Neutrophil (primary cell): ENCODE data around the gene HPDL.
"Not testable (repeated sequence)": the region's sequence is repeated elsewhere in the genome, so short reads cannot be mapped to it uniquely, and the experiment has no call there.

Experiments used
- H3K27ac ChIP-seq: fragments of 200-600 bp; sonication (generic); 2 replicates; pipeline ENCODE4 v1.5.1; 2016; ENCODE audit warnings: mild to moderate bottlenecking, moderate library complexity
- H3K27me3 ChIP-seq: fragments of 200-600 bp; sonication (generic); 2 replicates; pipeline ENCODE4 v1.6.0; 2016; ENCODE audit warnings: mild to moderate bottlenecking
- H3K36me3 ChIP-seq: fragments of 200-600 bp; sonication (generic); 2 replicates; pipeline ENCODE4 v1.5.1; 2017
- H3K4me1 ChIP-seq, 2 experiments: fragments of 200-600 bp in 1 of 2; sonication (generic) in 1 of 2; 1 replicate in 1 of 2; 2 replicates in 1 of 2; pipeline versions ENCODE4 v1.5.1 to v1.6.1; 2013 to 2016; ENCODE audit warnings: low read depth in 1 of 2, low read length in 1 of 2, mild to moderate bottlenecking in 1 of 2, moderate library complexity in 1 of 2; ENCODE audit not compliant: control insufficient read depth in 1 of 2, insufficient read depth in 1 of 2
- H3K4me3 ChIP-seq, 2 experiments: fragments of 200-600 bp in 1 of 2; sonication (generic) in 1 of 2; 1 replicate in 1 of 2; 2 replicates in 1 of 2; pipeline ENCODE4 v1.5.1; 2013 to 2016; ENCODE audit warnings: low read depth in 1 of 2, low read length in 1 of 2, mild to moderate bottlenecking in 1 of 2, moderate library complexity in 1 of 2
- H3K9me3 ChIP-seq: fragments of 200-600 bp; sonication (generic); 2 replicates; pipeline ENCODE4 v1.5.1; 2016
- TF ChIP-seq, protein P1 (sequence below): fragments of 200-600 bp; sonication (generic); IDR thresholded peaks from 2 replicates; pipeline ENCODE4 v1.5.1; 2016; ENCODE audit warnings: antibody characterized with exemption

The HPDL gene

DNA sequence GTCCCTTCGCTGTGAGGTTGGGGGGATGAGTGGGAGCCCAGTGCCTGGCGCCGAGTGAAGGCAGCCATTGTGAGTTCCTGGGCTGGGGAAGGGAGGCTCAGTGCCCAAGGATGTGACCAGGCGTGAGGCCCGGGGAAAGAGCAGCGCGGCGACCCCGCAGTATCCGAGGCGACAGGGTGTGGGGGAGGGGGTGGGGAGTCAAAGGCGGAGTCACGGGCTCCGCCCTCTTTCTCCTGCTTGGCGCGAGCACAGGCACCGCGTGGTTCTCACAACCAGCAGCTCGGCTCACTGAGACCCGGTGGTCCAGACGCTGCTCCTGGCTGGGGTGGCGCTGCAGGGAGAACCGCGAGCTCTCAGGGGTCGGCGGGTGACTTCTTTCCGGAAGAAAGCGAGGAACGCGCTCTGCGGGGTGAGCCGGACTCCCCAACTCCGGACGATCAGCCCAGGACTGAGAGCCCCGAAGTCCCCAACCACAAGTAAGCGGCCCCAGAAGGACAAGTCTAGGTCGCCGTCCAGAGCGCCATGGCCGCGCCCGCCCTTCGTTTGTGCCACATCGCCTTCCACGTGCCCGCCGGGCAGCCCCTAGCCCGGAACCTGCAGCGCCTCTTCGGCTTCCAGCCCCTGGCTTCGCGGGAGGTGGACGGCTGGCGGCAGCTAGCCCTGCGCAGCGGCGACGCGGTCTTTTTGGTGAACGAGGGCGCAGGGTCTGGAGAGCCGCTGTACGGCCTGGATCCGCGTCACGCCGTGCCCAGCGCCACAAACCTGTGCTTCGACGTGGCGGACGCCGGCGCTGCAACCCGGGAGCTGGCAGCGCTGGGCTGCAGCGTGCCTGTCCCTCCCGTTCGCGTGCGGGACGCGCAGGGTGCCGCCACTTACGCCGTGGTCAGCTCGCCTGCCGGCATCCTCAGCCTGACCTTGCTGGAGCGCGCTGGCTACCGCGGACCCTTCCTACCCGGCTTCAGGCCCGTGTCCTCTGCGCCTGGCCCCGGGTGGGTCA, at the start of gene HPDL:
Gene HPDL, plus strand, starts transcription at position 269 of the 997 bp plus-strand sequence. Its CDS starts 254 bp downstream, at position 523.
- Histone ChIP-seq H3K4me1 (peaks cover 12 to 14% of the 10 kb centered on the region in 2 experiments), H3K27ac (no peak within 1 kb of the TSS), H3K9me3 (no peaks in the 10 kb centered on the region), H3K27me3 (peaks cover 29% of the 10 kb centered on the region), H3K4me3 (peak within 1 kb of the TSS; percentile 52 to 58), H3K36me3 (peaks cover 17% of the 10 kb centered on the region)
- TF ChIP-seq, protein P1, sequence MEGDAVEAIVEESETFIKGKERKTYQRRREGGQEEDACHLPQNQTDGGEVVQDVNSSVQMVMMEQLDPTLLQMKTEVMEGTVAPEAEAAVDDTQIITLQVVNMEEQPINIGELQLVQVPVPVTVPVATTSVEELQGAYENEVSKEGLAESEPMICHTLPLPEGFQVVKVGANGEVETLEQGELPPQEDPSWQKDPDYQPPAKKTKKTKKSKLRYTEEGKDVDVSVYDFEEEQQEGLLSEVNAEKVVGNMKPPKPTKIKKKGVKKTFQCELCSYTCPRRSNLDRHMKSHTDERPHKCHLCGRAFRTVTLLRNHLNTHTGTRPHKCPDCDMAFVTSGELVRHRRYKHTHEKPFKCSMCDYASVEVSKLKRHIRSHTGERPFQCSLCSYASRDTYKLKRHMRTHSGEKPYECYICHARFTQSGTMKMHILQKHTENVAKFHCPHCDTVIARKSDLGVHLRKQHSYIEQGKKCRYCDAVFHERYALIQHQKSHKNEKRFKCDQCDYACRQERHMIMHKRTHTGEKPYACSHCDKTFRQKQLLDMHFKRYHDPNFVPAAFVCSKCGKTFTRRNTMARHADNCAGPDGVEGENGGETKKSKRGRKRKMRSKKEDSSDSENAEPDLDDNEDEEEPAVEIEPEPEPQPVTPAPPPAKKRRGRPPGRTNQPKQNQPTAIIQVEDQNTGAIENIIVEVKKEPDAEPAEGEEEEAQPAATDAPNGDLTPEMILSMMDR, result no peak

DNA sequence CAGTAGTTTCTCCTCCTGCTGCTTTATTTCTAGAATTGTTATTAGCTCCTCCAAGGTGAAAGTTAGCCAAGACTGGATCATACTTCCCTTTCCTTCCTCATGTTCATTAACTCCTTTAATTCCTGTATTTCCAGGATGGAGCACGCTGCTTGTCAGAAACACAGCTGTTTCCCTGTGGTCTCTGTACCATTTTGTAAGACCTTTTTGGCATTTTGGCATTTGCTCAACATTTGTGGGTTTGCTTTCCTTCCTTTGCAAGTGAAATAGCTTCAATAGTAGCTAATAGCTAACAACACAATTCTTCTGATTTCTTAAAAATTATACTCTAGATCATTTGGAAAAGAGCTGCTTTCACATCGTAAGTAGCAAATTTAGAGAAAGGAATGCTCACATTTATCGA, 44.3 kb upstream of the HPDL start:
- TF ChIP-seq, protein P1, result no peak
- peaks cover 9% of the 10 kb centered on the region in 2 experiments for H3K4me1 ChIP-seq
- no peaks in the 10 kb centered on the region for H3K27me3 ChIP-seq
- no peaks in the 10 kb centered on the region for H3K9me3 ChIP-seq
- H3K27ac ChIP-seq, result no peak overlapping the region
- H3K36me3 ChIP-seq, result no peaks in the 10 kb centered on the region
- no peak overlapping the region for H3K4me3 ChIP-seq

DNA sequence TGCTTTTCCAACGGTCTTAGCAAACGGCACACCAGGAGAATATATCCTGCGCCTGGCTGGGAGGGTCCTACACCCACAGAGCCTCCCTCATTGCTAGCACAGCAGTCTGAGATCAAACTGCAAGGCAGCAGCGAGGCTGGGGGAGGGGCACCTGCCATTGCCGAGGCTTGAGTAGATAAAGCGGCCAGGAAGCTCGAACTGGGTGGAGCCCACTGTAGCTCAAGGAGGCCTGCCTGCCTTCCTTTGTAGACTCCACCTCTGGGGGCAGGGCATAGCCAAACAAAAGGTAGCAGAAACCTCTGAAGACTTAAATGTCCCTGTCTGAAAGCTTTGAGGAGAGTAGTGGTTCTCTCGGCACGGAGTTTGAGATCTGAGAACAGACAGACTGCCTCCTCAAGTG, 41.8 kb upstream of the HPDL start:
- H3K36me3 ChIP-seq, H3K9me3 ChIP-seq, H3K4me3 ChIP-seq, H3K27me3 ChIP-seq, H3K4me1 ChIP-seq, H3K27ac ChIP-seq: not testable (repeated sequence)

DNA sequence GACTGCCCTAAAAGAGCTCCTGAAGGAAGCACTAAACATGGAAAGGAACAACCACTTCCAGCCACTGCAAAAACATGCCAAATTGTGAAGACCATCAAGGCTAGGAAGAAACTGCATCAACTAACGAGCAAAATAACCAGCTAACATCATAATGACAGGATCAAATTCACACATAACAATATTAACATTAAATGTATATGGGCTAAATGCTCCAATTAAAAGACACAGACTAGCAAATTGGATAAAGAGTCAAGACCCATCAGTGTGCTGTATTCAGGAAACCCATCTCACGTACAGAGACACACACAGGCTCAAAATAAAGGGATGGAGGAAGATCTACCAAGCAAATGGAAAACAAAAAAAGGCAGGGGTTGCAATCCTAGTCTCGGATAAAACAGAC, 40.2 kb upstream of the HPDL start:
- H3K36me3 ChIP-seq, H3K9me3 ChIP-seq, H3K27ac ChIP-seq, H3K4me1 ChIP-seq, H3K4me3 ChIP-seq, H3K27me3 ChIP-seq: not testable (repeated sequence)

DNA sequence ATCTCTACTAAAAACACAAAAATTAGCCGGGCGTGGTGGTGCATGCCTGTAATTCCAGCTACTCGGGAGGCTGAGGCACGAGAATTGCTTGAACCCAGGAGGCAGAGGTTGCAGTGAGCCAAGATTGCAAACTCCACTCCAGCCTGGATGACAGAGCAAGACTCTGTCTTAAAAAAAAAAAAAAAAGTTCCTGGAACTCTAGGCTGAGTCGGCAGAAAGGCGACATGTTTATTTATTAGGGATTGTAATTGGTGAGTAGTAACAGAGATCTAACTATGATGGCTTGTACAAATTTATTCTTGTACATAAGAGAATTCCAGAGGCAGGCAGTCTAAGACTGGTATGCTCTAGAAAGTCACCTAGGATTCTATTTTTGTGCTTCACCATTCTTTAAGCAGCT, 35.7 kb upstream of the HPDL start:
- H3K27me3 ChIP-seq, H3K36me3 ChIP-seq, H3K9me3 ChIP-seq, H3K27ac ChIP-seq, H3K4me1 ChIP-seq, H3K4me3 ChIP-seq: not testable (repeated sequence)

DNA sequence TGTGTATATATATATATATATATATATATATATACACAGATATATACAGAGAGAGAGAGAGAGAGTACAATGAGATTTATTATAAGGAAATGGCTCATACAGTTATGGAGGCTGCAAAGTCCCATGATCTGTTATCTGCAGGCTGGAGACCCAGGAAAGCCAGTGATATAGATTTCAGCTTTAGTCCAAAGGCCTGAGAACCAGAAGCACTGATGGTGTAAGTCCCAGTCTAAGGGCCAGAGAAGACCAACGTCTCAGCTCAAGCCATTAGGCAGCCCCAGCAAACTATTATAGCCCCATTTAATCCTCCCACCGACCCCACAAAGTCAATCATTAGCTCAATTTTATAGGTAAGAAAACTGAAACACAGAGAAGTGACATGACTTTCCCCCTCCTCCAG, 35.0 kb upstream of the HPDL start:
- Histone ChIP-seq H3K9me3 (no peaks in the 10 kb centered on the region), H3K36me3 (no peaks in the 10 kb centered on the region), H3K27ac (no peak overlapping the region), H3K4me3 (no peak overlapping the region), H3K27me3 (no peaks in the 10 kb centered on the region), H3K4me1 (no peaks in the 10 kb centered on the region)
- TF ChIP-seq, protein P1, result no peak

DNA sequence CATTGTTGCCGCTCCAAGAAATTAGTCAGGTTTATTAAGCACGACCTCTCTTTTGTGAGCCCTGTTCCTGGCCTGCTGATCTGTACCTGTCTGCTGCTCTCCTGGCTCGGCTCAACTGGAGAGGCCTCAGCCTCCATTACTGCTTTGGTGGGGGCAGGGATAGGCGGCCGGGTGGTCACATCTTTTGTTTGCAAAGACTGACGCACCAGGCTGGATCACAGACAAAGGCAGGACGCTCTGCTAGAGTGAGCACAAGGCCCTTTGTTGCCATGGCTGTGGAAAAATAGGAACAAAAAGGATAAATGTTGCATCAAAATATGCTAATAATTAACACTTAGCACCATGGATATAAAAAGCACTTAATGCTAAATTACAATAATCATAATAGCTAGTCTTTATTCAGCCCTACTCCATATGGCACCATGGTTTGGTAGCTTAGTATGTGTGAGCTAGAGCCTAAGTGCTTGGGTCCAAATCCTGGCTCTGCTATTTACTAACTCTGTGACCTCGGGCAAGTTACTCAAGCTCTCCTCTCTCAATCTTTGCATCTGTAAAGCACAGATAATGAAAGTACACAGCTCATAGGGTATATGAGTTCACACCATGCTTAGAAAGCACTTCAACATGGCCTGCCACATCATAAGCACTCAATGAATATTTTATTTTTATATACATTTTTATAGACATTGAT, 28.9 kb upstream of the HPDL start:
- H3K27me3 ChIP-seq, result no peaks in the 10 kb centered on the region
- TF ChIP-seq, protein P1, result no peak
- no peak overlapping the region for H3K4me3 ChIP-seq
- H3K36me3 ChIP-seq, result no peaks in the 10 kb centered on the region
- no peak overlapping the region for H3K27ac ChIP-seq
- H3K9me3 ChIP-seq, result no peaks in the 10 kb centered on the region
- peaks cover under 1 to 3% of the 10 kb centered on the region in 2 experiments for H3K4me1 ChIP-seq
